DMS53 (cell line): ENCODE measurements around the gene TJP3.

ENCODE experiments used
- DNase-seq: peaks from one replicate; lab custom pipeline; 2025; lab: John Stamatoyannopoulos, UW

TJP3 gene

DNA sequence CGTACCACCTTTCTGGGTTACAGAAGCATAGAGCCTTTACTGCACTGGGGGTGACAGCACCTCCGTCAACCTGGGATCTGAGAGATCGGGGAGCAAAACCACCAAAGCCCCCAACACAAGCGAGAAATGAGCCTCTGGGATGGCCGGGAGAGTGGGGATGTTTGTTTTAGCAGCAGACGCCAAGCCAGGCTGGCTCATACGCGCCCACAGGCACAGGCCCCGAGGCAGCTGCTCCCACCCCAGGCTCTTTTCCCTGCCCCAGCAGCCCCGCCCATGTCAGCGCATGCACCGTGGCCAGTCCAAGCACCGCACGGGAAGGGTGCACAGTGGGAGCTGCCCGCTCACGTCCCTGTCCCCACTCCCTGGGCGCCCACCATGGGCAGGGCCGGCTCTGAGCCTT lies 16.5 kb upstream of the TJP3 start:
- no peak for DNase-seq

DNA sequence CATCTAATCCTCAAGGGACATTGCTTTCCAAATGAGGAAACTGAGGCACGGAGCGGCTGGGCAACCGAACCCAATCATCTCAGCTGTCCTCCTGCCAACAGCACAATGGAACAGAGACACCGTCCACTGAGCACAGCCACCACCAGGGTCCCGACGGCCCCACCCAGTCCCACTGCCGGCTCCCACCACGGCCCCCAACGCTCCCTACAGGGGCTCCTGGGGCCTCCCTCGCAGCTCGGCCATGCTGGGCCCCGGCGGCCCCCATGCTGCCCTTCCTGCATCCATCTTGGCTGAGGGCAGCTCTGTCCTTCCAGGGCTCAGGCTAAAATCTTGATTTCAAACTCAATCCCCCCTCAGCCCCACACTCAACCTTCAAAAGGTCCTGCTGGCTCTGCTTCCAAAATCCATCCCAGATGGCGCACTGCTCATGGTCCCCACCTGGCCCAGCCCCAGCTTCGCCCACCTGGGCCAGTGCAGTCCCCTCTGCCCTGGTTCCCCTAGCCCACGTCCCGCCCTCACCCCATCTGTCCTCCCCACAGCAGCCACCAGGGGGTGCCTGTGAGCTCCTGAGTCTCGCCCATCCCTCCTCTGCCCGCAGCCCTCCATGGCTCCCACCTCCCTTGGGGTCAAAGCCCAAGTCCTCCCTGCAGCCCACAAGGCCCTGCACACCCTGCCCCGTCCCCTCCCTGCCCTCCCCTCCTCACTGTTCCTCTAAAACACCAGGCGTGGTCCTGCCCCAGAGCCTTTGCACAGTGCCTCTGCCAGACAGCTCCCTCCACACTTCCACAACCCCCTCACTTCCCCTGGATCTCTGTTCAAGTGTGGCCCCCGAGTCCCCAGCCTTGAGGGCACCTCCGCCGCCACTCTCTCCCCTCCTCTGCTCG lies 15.8 kb upstream of the TJP3 start:
- no peak for DNase-seq

GRCh38 chr19:3693025-3693925 lies 14.9 kb upstream of the TJP3 start:
- no peak for DNase-seq

DNA sequence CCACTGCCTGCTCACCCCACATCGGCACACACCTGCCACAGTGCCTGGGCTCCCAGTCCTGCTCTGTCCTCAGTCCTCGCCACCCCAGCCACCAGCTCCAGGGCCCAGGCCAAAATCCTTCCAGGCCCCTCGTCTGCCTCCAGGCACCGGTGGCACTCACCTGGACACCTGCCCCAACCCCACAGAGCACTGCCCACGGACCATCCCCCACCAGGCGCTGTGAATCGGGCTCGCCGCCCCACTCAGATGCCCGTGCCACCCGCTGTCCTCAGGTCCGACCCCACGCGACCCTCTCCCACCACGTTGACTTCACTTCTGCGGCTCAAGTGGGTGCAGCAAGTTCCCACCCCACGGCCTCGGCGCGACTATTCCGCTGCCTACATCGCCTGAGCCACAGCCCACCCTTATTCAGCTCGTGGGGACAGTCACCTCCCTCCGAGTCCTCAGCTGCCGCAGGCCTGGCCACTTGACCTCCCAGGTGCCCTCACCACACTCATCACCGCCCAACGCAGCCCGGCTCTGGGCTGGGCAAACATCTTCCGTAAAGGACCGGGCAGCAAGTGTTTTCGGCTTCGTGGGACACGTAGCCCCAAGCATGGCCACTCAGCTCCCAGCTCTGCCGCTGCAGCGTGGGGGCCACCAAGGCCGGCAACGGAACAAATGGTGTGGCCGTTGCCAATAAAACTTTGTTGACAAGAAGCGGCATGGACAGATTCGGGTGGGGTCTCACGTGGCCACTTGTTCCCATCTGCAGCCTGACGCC lies 13.6 kb upstream of the TJP3 start:
- DNase-seq: no peak

DNA sequence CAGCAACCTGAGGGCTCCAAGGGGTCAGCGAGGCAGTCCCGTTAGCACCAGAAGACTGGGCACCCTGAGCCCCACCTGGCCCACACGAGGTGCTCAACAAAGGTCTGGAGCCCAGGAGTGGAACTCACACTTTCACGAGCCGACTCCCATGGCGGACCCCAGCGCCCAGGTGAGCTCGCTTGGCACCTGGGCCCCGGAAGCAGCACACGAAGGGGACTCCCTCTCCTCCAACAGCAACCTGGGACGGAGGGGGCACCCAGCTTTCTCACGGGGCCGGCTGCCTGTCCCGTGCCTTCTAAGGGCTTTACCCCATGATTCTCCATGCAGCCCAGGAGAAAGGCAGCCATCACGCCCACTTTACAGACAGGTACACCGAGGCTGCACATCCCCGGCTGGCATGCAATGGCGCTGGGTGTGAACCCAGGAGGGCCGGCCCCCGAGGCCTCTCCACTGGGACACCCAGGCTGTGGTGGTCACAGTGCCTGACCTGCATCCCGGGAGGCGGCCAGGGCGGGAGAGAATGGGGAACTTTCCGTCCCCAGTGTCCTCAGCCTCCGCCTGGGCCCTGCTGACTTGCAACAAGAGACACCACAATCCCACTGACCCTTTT lies 13.0 kb upstream of the TJP3 start:
- no peak for DNase-seq

GRCh38 chr19:3695986-3696659 lies 12.1 kb upstream of the TJP3 start:
- no peak for DNase-seq

GRCh38 chr19:3696660-3696995 lies 11.6 kb upstream of the TJP3 start:
- DNase-seq: no peak

DNA sequence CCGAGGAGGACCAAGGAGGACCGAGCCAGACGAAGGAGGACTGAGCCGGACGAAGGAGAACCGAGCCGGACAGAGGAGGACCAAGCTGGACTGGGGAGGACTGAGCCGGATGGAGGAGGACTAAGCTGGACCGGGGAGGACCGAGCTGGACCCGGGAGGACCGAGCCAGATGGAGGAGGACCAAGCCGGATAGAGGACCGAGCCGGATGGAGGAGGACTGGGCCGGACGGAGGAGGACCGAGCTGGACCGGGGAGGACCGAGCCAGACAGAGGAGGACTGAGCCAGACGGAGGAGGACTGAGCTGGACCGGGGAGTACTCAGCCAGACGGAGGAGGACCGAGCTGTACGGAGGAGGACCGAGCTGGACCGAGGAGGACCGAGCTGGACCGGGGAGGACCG lies 11.1 kb upstream of the TJP3 start:
- DNase-seq: no peak

DNA sequence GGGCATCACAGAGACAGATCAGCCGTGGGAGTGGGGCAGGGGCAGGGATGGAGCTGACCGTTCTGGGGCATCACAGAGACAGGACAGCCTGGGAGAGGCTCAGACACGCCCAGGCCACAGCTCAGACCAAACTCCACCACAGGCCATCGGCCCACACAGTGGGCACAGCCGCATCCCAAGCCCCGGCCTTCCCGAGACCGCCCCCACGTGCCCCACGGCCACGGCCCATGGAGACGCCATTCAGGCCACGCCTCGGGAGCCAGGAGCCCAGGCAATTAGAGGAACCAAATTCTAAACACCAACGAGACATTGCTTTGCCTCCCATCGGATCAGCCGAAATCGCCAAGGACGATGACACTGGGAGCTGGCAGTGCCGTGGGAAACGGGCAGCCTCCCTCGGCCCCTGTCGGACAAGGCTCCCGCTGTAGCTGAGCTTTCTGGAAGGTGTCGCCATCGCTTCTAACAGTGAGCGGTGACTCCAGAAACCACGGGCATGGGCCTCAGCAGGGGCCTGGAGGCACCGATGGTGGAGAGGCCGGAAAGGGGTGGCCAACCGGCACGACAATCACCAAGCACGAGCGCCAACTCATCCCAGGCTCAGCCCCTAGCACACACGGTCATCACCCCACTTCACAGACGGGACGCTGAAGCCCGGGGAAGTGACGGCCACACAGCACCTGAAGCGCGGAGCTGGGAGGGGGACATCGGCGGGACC lies 10.4 kb upstream of the TJP3 start:
- DNase-seq: no peak

- DNase-seq: no peak
Observed at GRCh38 chr19:3698386-3698950, 9.7 kb upstream of the TJP3 start.

DNA sequence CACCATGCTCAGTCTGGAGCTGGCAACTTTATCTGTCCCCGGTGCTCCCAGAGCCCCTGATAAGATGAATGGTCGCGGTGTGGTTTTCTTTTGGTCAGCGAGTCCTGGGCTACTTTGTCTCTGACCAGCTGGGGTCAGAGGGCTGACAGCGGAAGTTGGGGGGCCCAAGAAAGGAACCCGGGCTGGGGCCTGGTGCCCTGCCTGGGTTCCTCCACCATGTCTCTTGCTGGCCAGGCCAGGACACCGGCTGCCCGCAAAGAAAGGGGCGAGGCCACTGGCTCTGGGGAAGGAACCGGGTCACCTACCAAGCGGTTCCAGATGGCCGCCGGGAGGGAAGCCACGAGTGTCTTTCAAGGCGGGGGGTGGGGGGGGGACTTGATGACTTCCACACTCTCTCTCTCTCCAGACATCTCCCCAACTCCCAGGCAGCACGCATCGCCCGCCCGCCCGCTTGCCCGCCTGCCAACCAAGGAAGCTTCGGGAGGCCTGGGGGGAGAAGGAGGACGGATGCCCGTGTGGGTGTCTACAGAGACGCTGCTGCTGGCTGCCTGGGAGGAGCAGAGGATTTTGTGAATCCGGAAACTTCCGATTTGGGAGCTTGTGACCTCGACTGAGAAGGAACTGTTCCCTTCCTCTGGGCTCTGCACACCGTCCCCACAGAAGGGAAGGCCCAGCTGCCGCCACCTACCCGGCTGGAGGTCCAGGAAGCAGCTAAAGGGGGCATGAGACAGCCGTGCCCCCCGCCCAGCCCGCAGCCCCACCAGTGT lies 9.0 kb upstream of the TJP3 start:
- DNase-seq: peak; percentile 41

DNA sequence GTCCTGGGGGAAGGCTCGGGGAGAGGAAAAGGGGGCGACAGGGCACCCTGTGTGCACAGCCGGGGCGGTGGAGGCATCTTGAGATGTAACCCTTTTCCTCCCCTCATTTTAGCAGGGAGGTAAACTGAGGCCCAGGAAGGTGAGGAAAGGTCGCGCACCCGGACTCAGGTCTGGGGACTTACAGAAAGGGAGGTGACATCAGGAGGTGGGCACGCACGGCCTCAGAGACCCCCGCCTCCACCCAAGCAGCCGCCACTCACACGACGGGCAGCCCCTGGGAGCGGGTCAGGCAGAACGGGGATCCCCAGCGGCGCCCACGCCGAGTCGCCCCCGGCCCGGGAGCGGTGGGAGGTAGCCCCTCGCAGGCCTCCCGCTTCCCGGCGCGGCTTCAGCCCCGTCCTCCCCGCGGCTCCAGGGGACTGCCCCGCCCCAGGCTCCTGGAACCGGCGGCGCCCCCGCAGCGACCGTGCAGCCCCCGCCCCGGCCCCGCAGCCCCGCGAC lies 8.4 kb upstream of the TJP3 start:
- no peak for DNase-seq

DNA sequence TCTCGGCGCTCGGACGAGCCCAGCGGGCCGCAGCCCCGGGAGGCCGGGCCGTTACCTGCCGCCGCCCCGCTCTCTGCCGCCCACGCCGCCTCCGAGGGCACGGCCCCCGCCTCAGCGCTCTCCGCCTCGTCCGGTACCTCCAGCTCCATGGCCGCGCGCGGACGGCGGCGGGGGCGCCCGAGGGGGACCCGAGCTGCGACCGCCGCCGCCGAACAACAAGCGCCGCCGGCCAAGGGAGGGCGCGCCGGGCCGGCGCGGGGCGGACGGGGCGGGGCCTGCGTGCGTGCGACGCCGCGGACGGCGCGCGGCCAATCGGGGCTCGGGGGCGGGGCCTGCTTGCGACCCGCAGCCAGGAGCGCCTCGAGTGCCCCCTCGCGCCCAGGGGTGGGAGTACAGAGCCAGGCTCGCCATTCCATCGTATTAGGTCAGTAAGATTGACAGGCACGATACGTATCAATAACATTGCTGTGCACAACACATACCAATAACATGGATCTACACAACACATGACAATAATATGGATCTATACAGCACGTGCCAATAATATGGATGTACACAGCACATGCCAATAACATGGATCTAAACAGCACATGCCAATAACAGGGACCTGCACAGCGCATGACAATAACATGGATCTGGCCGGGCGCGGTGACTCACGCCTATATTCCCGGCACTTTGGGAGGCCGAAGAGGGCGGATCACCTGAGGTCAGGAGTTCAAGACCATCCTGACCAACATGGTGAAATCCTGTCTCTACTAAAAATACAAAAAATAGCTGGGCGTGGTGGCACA lies 7.7 kb upstream of the TJP3 start, which contains the start of gene PIP5K1C:
PIP5K1C (minus strand) TSS at position 227 of the 791 bp plus-strand sequence; CDS start at position 149, 78 bp downstream.
- peak; percentile 90 for DNase-seq

DNA sequence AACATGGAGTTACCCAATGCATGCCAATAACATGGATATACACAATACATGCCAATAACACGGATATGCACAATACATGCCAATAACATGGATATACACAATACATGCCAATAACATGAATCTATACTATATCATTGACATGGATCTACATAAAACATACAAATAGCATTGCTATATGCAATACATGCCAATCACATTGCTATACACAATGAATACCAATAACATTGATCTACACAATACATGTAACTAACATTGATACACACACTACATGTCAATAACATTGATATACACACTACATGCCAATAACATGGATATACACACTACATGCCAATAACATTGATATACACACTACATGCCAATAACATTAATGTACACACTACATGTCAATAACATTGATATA lies 7.0 kb upstream of the TJP3 start:
- DNase-seq: no peak

GRCh38 chr19:3707868-3708206 lies 347 bp upstream of the TJP3 start:
- no peak for DNase-seq

DNA sequence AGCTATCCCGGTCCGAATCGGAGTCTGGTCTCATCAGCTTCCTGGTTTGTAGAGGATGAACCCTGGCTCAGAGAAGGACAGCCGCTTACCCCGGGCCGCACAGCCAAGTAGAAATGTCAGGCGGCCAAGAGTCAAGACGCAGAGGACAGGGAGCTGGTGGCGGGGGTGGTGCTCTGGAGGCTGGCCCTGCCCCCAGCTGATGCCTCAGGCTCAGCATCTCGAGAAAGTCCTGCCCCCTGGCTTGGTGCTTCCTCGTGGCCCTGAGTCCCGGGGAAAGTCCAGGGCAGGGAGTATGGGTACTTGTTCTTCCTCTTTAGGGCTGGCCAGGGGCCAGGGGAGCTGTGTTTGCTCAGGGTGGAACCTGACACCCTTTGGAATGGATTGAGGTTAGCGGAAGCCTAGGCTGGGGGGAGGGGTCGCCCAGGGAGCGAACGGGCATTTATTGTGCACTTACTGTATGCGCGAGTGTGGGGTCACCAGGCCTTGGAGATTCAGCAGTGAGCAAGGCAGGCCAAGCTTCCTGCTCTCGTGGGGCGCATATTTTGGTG lies 2.2 kb downstream of the TJP3 start:
- DNase-seq: peak; percentile 95

GRCh38 chr19:3712663-3713611 lies 4.8 kb downstream of the TJP3 start:
- peak; percentile 77 for DNase-seq
